ENCODE results near the gene C13orf46. TPM values are rescaled to one million over a fixed set of nuclear protein-coding genes. Genes with fewer than 3 reads are reported as not detected.

C13orf46 gene
- total and polyA plus RNA-seq, 2 experiments from 2014 or later, result 1.7 TPM; not detected in 1

DNA sequence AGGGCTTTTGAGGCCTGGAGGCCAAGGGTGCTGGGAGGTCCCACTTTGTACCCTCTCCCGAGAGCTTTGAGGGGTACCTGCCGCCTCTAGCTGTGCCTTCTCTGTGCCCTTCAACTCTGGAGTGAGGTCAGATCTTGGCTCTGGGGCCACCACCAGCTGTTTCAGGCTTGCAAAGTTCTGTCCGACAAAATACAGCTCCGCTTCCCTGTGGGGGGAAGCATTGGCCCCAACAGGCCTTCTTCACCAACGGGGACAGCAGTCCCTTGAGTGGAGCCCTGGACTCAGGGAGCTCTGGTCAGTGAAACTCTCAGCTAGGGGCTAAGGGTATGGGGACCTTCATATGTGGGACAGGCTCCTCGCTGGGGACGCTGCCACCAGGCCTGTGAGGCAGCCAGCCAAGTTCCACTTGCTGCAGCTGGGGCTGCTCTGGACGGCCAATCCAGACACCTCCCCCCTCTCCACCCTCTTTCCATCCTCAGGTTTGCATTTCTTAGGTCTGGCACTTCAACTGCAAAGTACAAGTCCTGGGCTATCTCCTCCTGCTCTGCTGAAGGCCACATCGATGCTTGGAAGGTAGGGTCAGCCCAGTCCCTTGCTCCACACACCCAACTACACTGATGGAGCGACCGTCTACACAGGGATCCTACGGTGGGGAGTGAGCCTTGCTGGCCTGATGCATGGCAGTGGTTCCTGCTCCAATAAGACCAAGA lies 46.8 kb downstream of the C13orf46 start:
- in situ Hi-C loops (cut with MboI), result no loop called here
- H3K27ac ChIP-seq, result peak overlapping the region; percentile 85
- H3K27me3 ChIP-seq (replicated peaks; ENCODE audit: insufficient read depth), result no peaks in the 10 kb centered on the region
- DNase-seq, result no peak
- H3K4me1 ChIP-seq (ENCODE audit: insufficient read depth), result peaks cover 28% of the 10 kb centered on the region
- peaks cover 29% of the 10 kb centered on the region; the same call in 1 of the 2 replicates for H3F3A ChIP-seq (ENCODE audit: insufficient read depth)
- H3K36me3 ChIP-seq (ENCODE audit: low read depth), result no peaks in the 10 kb centered on the region
- no peaks in the 10 kb centered on the region for H3K79me2 ChIP-seq (ENCODE audit: insufficient read depth)
- H3K4me3 ChIP-seq, result no peak overlapping the region
- no peaks in the 10 kb centered on the region for H4K20me1 ChIP-seq (ENCODE audit: insufficient read depth)
- H3K4me2 ChIP-seq (ENCODE audit: unreplicated experiment), result peak overlapping the region; percentile 39
- no peaks in the 10 kb centered on the region for H3K9me2 ChIP-seq (ENCODE audit: insufficient read depth)
- TF ChIP-seq EZH2 (IDR thresholded peaks at IDR 0.05; ENCODE audit: insufficient read depth, poor library complexity, severe bottlenecking) (no peak), EZH2phosphoT487 (IDR thresholded peaks at IDR 0.05; ENCODE audit: insufficient read depth, low read depth) (no peak)
- H2AFZ ChIP-seq, result no peak overlapping the region
- H3K9me3 ChIP-seq (ENCODE audit: low read depth), result peaks cover under 1% of the 10 kb centered on the region
- 56 to 57% methylated on average over 12 of the region's 12 CpGs for WGBS, 2 experiments (ENCODE audit: low coverage in 1 of 2, low lambda C conversion rate in 2 of 2, missing lambda C conversion rate in 2 of 2)
- H3K9ac ChIP-seq, result peak overlapping the region; percentile 41

DNA sequence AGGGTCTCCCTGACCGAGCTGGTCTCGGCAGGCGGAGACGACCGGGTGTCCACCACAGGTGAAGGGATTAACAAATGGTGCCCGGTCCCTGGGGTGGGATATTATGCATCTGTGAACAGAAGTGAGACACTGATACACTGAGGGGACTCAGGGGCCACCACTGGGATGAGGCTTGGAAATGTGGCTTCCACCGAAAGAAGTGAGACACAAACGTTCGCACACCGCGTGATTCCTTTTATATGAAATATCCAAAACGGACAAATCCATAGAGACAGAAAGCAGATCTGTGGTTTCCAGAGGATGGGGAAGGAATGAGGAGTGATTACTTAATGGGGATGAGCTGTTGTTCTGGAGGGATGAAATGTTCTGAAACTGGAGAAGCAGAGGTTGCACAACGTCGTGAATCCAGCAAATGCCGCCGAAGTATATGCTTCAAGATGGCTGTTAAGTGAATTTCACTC lies 47.5 kb downstream of the C13orf46 start:
- Histone ChIP-seq H3K9ac (no peak overlapping the region), H3K9me3 (ENCODE audit: low read depth) (peaks cover 4% of the 10 kb centered on the region), H3K4me3 (no peak overlapping the region), H3K9me2 (ENCODE audit: insufficient read depth) (no peaks in the 10 kb centered on the region), H2AFZ (no peak overlapping the region), H3F3A (ENCODE audit: insufficient read depth) (peaks cover 29% of the 10 kb centered on the region; the same call in 1 of the 2 replicates), H4K20me1 (ENCODE audit: insufficient read depth) (no peaks in the 10 kb centered on the region), H3K27me3 (replicated peaks; ENCODE audit: insufficient read depth) (no peaks in the 10 kb centered on the region), H3K27ac (no peak overlapping the region), H3K4me1 (ENCODE audit: insufficient read depth) (peaks cover 28% of the 10 kb centered on the region), H3K36me3 (ENCODE audit: low read depth) (no peaks in the 10 kb centered on the region), H3K4me2 (ENCODE audit: unreplicated experiment) (no peak overlapping the region), H3K79me2 (ENCODE audit: insufficient read depth) (no peaks in the 10 kb centered on the region)
- DNase-seq, result peak; percentile 52
- no peak for TF ChIP-seq EZH2 (IDR thresholded peaks at IDR 0.05; ENCODE audit: insufficient read depth, poor library complexity, severe bottlenecking)
- no peak for TF ChIP-seq EZH2phosphoT487 (IDR thresholded peaks at IDR 0.05; ENCODE audit: insufficient read depth, low read depth)
- 87 to 89% methylated on average over 16 of the region's 16 CpGs for WGBS, 2 experiments (ENCODE audit: low coverage in 1 of 2, low lambda C conversion rate in 2 of 2, missing lambda C conversion rate in 2 of 2)
- in situ Hi-C loops (cut with MboI), result no loop called here

DNA sequence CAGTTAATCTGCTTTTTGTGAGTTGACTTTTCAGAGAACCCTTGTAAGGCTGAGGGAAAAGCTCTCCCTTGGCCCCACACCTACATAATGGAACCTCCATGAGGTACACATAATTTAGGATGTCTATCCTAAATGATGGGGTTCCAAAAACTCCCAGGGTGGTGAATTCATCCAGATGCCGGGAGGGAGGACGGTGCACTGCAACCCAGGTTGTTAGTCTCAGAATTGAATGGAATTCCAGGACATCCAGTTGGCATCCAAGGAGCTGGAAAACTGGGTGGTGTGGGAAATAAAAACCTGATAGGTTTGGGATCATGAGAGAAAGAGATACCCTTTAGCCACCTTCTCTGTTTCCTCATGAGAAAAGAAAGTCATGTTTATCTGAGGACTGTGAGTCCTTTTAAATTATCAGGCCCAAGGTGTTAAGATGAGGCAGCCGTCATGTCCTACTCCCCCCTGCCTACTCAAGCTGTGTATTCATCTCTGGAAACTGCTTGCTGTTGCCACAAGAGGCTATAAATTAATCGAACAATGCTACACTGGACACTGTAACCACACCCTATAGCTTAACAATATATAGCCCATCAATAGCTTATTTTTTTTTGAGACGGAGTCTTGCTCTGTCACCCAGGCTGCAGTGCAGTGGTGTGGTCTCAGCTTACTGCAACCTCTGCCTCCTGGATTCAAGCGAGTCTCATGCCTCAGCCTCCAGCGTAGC lies 49.5 kb downstream of the C13orf46 start:
- H4K20me1 ChIP-seq (ENCODE audit: insufficient read depth), result no peaks in the 10 kb centered on the region
- H3K9me2 ChIP-seq (ENCODE audit: insufficient read depth), result no peaks in the 10 kb centered on the region
- no peaks in the 10 kb centered on the region for H3K36me3 ChIP-seq (ENCODE audit: low read depth)
- in situ Hi-C loops (cut with MboI), result no loop called here
- TF ChIP-seq EZH2 (IDR thresholded peaks at IDR 0.05; ENCODE audit: insufficient read depth, poor library complexity, severe bottlenecking), result no peak
- no peak for TF ChIP-seq EZH2phosphoT487 (IDR thresholded peaks at IDR 0.05; ENCODE audit: insufficient read depth, low read depth)
- DNase-seq, result no peak
- peaks cover 24% of the 10 kb centered on the region for H3K4me1 ChIP-seq (ENCODE audit: insufficient read depth)
- no peak overlapping the region for H2AFZ ChIP-seq
- peaks cover 22% of the 10 kb centered on the region; the same call in 1 of the 2 replicates for H3F3A ChIP-seq (ENCODE audit: insufficient read depth)
- WGBS, 2 experiments (ENCODE audit: low coverage in 1 of 2, low lambda C conversion rate in 2 of 2, missing lambda C conversion rate in 2 of 2), result 93 to 95% methylated on average over 7 of the region's 7 CpGs
- H3K9me3 ChIP-seq (ENCODE audit: low read depth), result peaks cover 4% of the 10 kb centered on the region
- H3K27me3 ChIP-seq (replicated peaks; ENCODE audit: insufficient read depth), result no peaks in the 10 kb centered on the region
- H3K9ac ChIP-seq, result no peak overlapping the region
- no peak overlapping the region for H3K4me3 ChIP-seq
- no peak overlapping the region for H3K4me2 ChIP-seq (ENCODE audit: unreplicated experiment)
- H3K79me2 ChIP-seq (ENCODE audit: insufficient read depth), result no peaks in the 10 kb centered on the region
- no peak overlapping the region for H3K27ac ChIP-seq

DNA sequence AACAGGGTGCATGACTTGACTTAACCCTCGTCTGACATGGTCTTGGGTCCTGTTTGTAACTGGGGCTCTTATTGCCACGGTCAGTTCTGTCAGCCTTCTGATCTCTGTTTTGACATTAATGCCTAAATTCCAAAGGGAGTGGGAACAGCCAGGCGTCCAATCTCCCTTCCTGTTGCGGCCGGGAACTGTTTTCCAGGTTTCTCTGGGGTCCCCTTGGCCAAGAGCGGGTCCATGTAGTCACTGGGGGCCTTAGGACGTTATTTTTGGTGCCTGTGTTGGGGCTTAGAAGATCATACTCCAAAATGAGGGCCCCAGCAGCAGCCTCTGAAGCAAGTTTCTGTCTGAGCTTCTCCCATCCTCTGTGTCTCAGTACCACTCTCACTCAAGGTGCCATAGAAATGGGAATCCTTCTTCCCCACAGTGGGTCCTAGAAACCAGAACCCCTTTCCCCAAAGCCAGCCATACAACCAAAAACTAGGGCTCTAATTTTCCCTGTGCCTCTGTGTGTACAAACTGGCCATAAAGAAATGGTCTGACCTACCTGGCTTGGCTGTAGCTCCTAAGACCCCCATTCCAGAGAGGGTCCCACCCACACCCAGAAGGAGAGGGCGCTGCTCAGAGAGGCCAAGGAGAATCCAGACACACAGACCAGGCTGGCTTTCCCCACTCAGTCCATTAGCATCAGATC lies 50.4 kb downstream of the C13orf46 start:
- no peak for TF ChIP-seq EZH2phosphoT487 (IDR thresholded peaks at IDR 0.05; ENCODE audit: insufficient read depth, low read depth)
- TF ChIP-seq EZH2 (IDR thresholded peaks at IDR 0.05; ENCODE audit: insufficient read depth, poor library complexity, severe bottlenecking), result no peak
- Histone ChIP-seq H3K4me3 (no peak overlapping the region), H3K27ac (no peak overlapping the region), H3K9me2 (ENCODE audit: insufficient read depth) (no peaks in the 10 kb centered on the region), H3K27me3 (replicated peaks; ENCODE audit: insufficient read depth) (no peaks in the 10 kb centered on the region), H4K20me1 (ENCODE audit: insufficient read depth) (no peaks in the 10 kb centered on the region), H3K4me2 (ENCODE audit: unreplicated experiment) (no peak overlapping the region), H3K9me3 (ENCODE audit: low read depth) (peaks cover 4% of the 10 kb centered on the region), H3K9ac (no peak overlapping the region), H3K36me3 (ENCODE audit: low read depth) (no peaks in the 10 kb centered on the region), H3K79me2 (ENCODE audit: insufficient read depth) (no peaks in the 10 kb centered on the region), H3K4me1 (ENCODE audit: insufficient read depth) (peaks cover 16% of the 10 kb centered on the region), H3F3A (ENCODE audit: insufficient read depth) (0 out of 2 replicates have a peak, but pooled peaks cover 13% of the 10 kb centered on the region), H2AFZ (no peak overlapping the region)
- in situ Hi-C loops (cut with MboI), result no loop called here
- 84 to 91% methylated on average over 8 of the region's 8 CpGs for WGBS, 2 experiments (ENCODE audit: low coverage in 1 of 2, low lambda C conversion rate in 2 of 2, missing lambda C conversion rate in 2 of 2)
- DNase-seq, result no peak
